PFSK-1 (cell line): Measurements from ENCODE around the gene SERPINB8.

Experiments
- FOXP2 ChIP-seq: optimal IDR thresholded peaks from 2 replicates; pipeline ENCODE3; 2011; ENCODE audit warnings: borderline replicate concordance, control low read depth, inconsistent platforms; ENCODE audit not compliant: insufficient read depth; ENCODE audit errors: extremely low read length, extremely low read depth
- POLR2AphosphoS5 ChIP-seq: IDR thresholded peaks from 2 replicates; pipeline ENCODE4 v1.6.1; 2012; ENCODE audit warnings: low read depth, mild to moderate bottlenecking, control low read depth, low read length, moderate library complexity
- SIN3A ChIP-seq: IDR thresholded peaks from 2 replicates; pipeline ENCODE4 v1.6.1; 2012; ENCODE audit warnings: mild to moderate bottlenecking, low read length, moderate library complexity, borderline replicate concordance; ENCODE audit not compliant: insufficient read depth
- TAF1 ChIP-seq: IDR thresholded peaks from 2 replicates; pipeline ENCODE4 v1.6.1; 2012; ENCODE audit warnings: low read length, control low read depth, borderline replicate concordance; ENCODE audit not compliant: insufficient read depth
- TF ChIP-seq, protein P1 (sequence below), 2 experiments: IDR thresholded peaks; 2 replicates each; pipeline versions ENCODE4 v1.6.1 to v1.8.0; 2011 to 2012; ENCODE audit warnings: low read depth in 2 of 2, low read length in 2 of 2, control low read depth in 1 of 2, inconsistent platforms in 1 of 2, mild to moderate bottlenecking in 1 of 2, moderate library complexity in 1 of 2; ENCODE audit not compliant: insufficient read depth in 1 of 2

SERPINB8 gene

GRCh38 chr18:64037812-64038414 is 68.0 kb downstream of the SERPINB8 start:
- TF ChIP-seq POLR2AphosphoS5: no peak
- TF ChIP-seq SIN3A: no peak
- TF ChIP-seq, protein P1, sequence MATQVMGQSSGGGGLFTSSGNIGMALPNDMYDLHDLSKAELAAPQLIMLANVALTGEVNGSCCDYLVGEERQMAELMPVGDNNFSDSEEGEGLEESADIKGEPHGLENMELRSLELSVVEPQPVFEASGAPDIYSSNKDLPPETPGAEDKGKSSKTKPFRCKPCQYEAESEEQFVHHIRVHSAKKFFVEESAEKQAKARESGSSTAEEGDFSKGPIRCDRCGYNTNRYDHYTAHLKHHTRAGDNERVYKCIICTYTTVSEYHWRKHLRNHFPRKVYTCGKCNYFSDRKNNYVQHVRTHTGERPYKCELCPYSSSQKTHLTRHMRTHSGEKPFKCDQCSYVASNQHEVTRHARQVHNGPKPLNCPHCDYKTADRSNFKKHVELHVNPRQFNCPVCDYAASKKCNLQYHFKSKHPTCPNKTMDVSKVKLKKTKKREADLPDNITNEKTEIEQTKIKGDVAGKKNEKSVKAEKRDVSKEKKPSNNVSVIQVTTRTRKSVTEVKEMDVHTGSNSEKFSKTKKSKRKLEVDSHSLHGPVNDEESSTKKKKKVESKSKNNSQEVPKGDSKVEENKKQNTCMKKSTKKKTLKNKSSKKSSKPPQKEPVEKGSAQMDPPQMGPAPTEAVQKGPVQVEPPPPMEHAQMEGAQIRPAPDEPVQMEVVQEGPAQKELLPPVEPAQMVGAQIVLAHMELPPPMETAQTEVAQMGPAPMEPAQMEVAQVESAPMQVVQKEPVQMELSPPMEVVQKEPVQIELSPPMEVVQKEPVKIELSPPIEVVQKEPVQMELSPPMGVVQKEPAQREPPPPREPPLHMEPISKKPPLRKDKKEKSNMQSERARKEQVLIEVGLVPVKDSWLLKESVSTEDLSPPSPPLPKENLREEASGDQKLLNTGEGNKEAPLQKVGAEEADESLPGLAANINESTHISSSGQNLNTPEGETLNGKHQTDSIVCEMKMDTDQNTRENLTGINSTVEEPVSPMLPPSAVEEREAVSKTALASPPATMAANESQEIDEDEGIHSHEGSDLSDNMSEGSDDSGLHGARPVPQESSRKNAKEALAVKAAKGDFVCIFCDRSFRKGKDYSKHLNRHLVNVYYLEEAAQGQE (IDR thresholded peaks at IDR 0.05; ENCODE audit: insufficient read depth in 1 of 2, low read depth in 2 of 2, low read length in 2 of 2): no peak
- no peak for TF ChIP-seq FOXP2
- no peak for TF ChIP-seq TAF1
